ENCODE results near the gene CEP250.

- TF ChIP-seq CTCF (conservative IDR thresholded peaks at IDR 0.05; ENCODE audit: low read depth, low read length) (no peak), EZH2 (IDR thresholded peaks at IDR 0.05; ENCODE audit: borderline replicate concordance, low read depth, low read length, poor library complexity, severe bottlenecking) (no peak)
These were observed 109.5 kb downstream of the CEP250 start for GRCh38 chr20:35564905-35565304.

Measured in A673 (cell line).